A673 (cell line): ENCODE measurements around the gene TSHZ1.

Experiments used
- CTCF ChIP-seq: fragments of 300-800, 200-600 bp; sonication (generic); conservative IDR thresholded peaks from 2 replicates; pipeline ENCODE4 v1.5.1; 2017; ENCODE audit warnings: low read depth, mild to moderate bottlenecking, antibody characterized with exemption, low read length, moderate library complexity, mixed read lengths
- EZH2 ChIP-seq: fragments of 200-600 bp; sonication (generic); IDR thresholded peaks from 2 replicates; pipeline ENCODE4 v1.6.1; 2017; ENCODE audit warnings: borderline replicate concordance, low read depth, mild to moderate bottlenecking, mixed read lengths, antibody characterized with exemption, low read length; ENCODE audit not compliant: poor library complexity, severe bottlenecking

- TF ChIP-seq CTCF (no peak), EZH2 (no peak)
Measured at GRCh38 chr18:75255094-75255493, 44.5 kb downstream of the TSHZ1 start.
